ENCODE data around the gene PRUNE2. TPM values are rescaled to one million over a fixed set of nuclear protein-coding genes. Genes with fewer than 3 reads are reported as not detected.
A peak's percentile ranks its signal among the peaks of the same experiment; 100 is the strongest.

PRUNE2 gene
- total and polyA plus RNA-seq, 2 of the 8 experiments (the other 6 are each of a cell fraction or from before 2014, with no cell fraction given), result 5.5 to 13.3 TPM

DNA sequence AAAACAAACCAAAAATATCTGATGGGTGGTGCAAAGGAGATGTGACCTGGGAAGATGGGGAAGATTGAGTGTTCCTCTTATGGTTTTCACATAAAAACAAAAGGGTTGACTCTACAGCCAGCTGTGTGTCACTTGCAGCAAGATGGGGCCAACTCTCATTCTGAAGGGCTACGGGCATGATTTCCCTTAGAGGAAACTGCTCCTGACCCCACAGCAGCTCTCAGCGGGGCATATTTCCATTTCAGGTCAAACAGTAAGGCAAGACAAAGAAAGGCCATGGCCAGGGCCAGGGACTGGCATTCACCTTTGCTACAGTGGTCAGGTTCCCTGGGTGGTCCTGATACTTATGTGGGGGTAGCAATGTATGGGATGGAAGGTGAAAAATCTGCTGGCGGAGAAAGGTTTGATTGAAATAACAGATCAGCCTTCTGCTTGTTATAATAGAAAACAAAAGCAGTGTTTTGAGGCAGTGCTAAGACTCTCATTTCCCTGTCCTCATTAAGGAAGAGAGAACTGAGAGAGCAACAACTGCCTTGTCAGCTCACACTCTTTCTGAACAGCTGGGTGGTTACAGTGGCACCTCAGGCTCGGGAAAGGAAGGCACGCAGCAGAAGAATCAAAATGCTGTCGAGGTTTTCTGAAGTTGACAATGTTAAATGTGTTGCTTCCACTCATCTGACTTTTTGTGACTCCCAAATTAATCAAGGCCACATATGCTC is 262.4 kb downstream of the PRUNE2 start:
- ChIA-PET CTCF (ENCODE audit: partially characterized antibody) (interaction anchor here (0.9 to 1.6 kb wide), 2 partner anchors 15 to 344 kb away, joined by 3 to 5 read pairs; no protein-coding TSS in a partner anchor), POLR2A (ENCODE audit: partially characterized antibody) (no interaction called here)
- Histone ChIP-seq H2AK5ac (ENCODE audit: low read depth, low read length) (no peak overlapping the region), H2BK20ac (ENCODE audit: low read length) (no peak overlapping the region), H3K4me1 (replicated peaks in 1 of 4; ENCODE audit: control insufficient read depth in 3 of 4, insufficient read depth in 4 of 4, low read length in 3 of 4) (peaks cover 8 to 13% (median 8%) of the 10 kb centered on the region in 4 experiments), H3K23me2 (ENCODE audit: low read depth, low read length) (no peaks in the 10 kb centered on the region), H4K5ac (ENCODE audit: insufficient read length, low read depth, low read length) (no peak overlapping the region), H2BK12ac (ENCODE audit: low read depth, low read length) (no peak overlapping the region), H4K8ac (ENCODE audit: extremely low read depth, insufficient read depth, low read length) (no peak overlapping the region), H4K91ac (replicated peaks; ENCODE audit: insufficient read length, low read length) (no peak overlapping the region), H2BK120ac (replicated peaks; ENCODE audit: low read depth, low read length) (no peak overlapping the region), H3K23ac (ENCODE audit: insufficient read length) (no peak overlapping the region), H3K79me2 (ENCODE audit: control insufficient read depth in 1 of 2, insufficient read depth in 2 of 2, low read length in 2 of 2) (no peaks in the 10 kb centered on the region), H3K9ac (replicated peaks in 1 of 4; ENCODE audit: extremely low read depth in 1 of 4, low read depth in 3 of 4, low read length in 3 of 4) (no peak overlapping the region), H2BK5ac (ENCODE audit: low read depth, low read length) (0 out of 2 replicates have a peak overlapping the region, but pooled peaks have one; percentile 38), H3K27ac (ENCODE audit: low read depth, low read length) (no peak overlapping the region), H3K36me3 (ENCODE audit: control insufficient read depth in 2 of 4, insufficient read depth in 4 of 4, low read length in 3 of 4) (no peaks in the 10 kb centered on the region), H3K9me3 (ENCODE audit: insufficient read depth in 2 of 2, low read depth in 1 of 2, low read length in 1 of 2) (no peaks in the 10 kb centered on the region), H3K4ac (replicated peaks; ENCODE audit: insufficient read length, low read depth, low read length) (no peak overlapping the region), H3K56ac (replicated peaks; ENCODE audit: insufficient read length, low read depth, low read length) (no peak overlapping the region), H3K14ac (ENCODE audit: insufficient read length) (no peak overlapping the region), H3K18ac (ENCODE audit: extremely low read depth, low read length) (no peak overlapping the region; the same call in 1 of the 2 replicates), H3K79me1 (ENCODE audit: low read depth, low read length) (no peaks in the 10 kb centered on the region), H3K4me3 (ENCODE audit: extremely low read depth in 1 of 4, insufficient read depth in 2 of 4, low read depth in 3 of 4, low read length in 4 of 4) (no peak overlapping the region; a peak in 1 of 8 replicates), H2BK15ac (ENCODE audit: low read length) (no peak overlapping the region), H2AFZ (ENCODE audit: low read length) (no peak overlapping the region), H3K27me3 (replicated peaks in 1 of 4; ENCODE audit: control insufficient read depth in 3 of 4, extremely low read depth in 1 of 4, insufficient read depth in 3 of 4, low read length in 3 of 4) (no peaks in the 10 kb centered on the region), H4K20me1 (replicated peaks in 1 of 2; ENCODE audit: control insufficient read depth in 1 of 2, insufficient read depth in 2 of 2, low read length in 2 of 2) (no peaks in the 10 kb centered on the region), H3K4me2 (ENCODE audit: insufficient read depth in 1 of 2, low read depth in 2 of 2, low read length in 2 of 2) (peak overlapping the region in 1 of 2 experiments; percentile 23; a peak in 1 of 4 replicates)
- DNase-seq (ENCODE audit: low read depth in 1 of 2, low spot score in 2 of 2), result peak in 1 of 2 experiments; percentile 52
- WGBS, 2 experiments (ENCODE audit: extremely low coverage in 1 of 2, insufficient coverage in 1 of 2, insufficient read length in 1 of 2, insufficient replicate concordance in 2 of 2, low coverage in 1 of 2, low lambda C conversion rate in 2 of 2, missing lambda C conversion rate in 1 of 2), result 66% methylated on average over 6 of the region's 6 CpGs; no CpG with 5 or more reads in 1 of the 2 experiments
- peak; percentile 68 for FAIRE-seq
- TF ChIP-seq CHD2 (IDR thresholded peaks at IDR 0.05; ENCODE audit: low read length), result no peak
- peak; percentile 76 to 88; a peak in 3 of 4 replicates for TF ChIP-seq SIN3A (conservative IDR thresholded peaks at IDR 0.05 in 1 of 2, IDR thresholded peaks at IDR 0.05 in 1 of 2; ENCODE audit: low read depth in 1 of 2, low read length in 2 of 2)
- no peak for TF ChIP-seq RNF2 (IDR thresholded peaks at IDR 0.05; ENCODE audit: borderline replicate concordance, low read depth, low read length, missing control alignments, poor library complexity, severe bottlenecking)
- no peak for TF ChIP-seq YY1 (IDR thresholded peaks at IDR 0.05; ENCODE audit: low read depth, low read length)
- TF ChIP-seq POLR2A (IDR thresholded peaks at IDR 0.05; ENCODE audit: control extremely low read depth in 1 of 2, low read depth in 2 of 2, low read length in 2 of 2), result no peak
- TF ChIP-seq, protein P1, sequence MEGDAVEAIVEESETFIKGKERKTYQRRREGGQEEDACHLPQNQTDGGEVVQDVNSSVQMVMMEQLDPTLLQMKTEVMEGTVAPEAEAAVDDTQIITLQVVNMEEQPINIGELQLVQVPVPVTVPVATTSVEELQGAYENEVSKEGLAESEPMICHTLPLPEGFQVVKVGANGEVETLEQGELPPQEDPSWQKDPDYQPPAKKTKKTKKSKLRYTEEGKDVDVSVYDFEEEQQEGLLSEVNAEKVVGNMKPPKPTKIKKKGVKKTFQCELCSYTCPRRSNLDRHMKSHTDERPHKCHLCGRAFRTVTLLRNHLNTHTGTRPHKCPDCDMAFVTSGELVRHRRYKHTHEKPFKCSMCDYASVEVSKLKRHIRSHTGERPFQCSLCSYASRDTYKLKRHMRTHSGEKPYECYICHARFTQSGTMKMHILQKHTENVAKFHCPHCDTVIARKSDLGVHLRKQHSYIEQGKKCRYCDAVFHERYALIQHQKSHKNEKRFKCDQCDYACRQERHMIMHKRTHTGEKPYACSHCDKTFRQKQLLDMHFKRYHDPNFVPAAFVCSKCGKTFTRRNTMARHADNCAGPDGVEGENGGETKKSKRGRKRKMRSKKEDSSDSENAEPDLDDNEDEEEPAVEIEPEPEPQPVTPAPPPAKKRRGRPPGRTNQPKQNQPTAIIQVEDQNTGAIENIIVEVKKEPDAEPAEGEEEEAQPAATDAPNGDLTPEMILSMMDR (IDR thresholded peaks at IDR 0.05; ENCODE audit: control extremely low read depth in 1 of 3, insufficient read depth in 1 of 3, low read depth in 1 of 3, low read length in 3 of 3), result no peak

Measured in H1 (cell line).